ENCODE measurements around the gene SLC13A2.

The SLC13A2 gene

DNA sequence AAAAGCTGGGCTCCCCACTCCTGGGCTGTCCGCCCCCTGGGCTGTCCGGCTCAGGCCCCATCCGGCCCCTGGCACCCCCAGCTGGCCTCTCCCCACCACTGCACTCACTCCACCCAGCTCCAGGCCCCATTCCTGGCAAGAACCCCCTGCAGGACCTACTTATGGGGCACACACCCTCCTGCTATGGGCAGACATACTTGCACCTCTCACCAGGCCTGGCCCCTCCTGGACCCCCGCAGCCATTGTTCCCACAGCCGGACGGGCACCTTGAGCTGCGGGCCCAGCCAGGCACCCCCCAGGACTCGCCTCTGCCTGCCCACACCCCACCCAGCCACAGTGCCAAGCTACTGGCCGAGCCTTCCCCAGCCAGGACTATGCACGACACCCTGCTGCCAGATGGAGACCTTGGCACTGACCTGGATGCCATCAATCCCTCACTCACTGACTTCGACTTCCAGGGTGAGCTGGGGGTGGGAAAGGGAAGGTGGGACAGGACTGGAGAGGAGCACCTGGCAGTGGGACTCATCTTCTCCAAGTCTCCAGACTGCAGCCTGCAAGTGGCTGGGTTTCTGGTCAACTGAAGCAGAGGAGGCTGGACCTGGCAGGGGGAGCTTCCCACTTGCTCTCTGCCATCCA, 61.4 kb downstream of the SLC13A2 start:
- DNase-seq (ENCODE audit: low read depth in 2 of 2): no peak

GRCh38 chr17:28536532-28537218, 63.2 kb downstream of the SLC13A2 start:
- no peak for DNase-seq (ENCODE audit: low read depth in 2 of 2)

GRCh38 chr17:28537219-28537610, 63.8 kb downstream of the SLC13A2 start:
- no peak for DNase-seq (ENCODE audit: low read depth in 2 of 2)

- no peak for DNase-seq (ENCODE audit: low read depth in 2 of 2)
Measured at GRCh38 chr17:28538296-28538895, 65.0 kb downstream of the SLC13A2 start.

DNA sequence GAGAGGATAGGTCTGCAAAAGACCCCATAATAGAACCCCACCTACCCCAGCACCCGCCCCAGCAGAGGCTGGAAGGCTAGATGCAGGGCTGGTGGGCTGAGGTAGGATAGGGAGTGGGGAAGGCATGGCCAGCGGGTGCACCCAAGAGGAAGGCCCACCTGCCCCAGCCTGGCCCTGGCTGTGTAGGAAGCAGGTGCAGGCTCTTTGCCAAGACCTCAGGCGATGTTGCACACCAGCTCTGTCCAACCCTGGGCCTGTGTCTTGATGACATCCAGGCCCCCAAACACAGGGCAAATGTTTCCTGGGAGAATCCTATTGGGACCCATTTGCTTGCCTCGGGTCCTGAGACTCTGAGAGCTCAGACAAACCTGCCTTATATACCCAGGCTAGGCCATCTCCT, 66.8 kb downstream of the SLC13A2 start:
- DNase-seq (ENCODE audit: low read depth in 2 of 2): no peak

DNA sequence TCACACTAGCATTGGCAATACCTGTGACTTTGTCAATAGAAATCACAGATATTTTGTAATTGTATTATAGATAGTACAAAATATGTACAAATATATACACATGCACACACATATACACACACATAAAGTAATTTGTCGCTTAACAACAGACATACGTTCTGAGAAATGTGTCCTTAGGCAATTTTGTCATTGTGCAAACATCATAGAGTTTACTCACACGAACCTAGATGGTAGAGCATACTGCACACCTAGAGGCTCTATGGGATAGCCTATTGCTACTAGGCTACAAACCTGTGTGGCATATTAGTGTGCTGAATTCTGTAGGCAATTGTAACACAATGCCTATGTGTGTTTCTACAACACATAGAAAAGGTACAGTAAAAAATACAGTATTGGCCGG, 68.0 kb downstream of the SLC13A2 start:
- DNase-seq (ENCODE audit: low read depth in 2 of 2): no peak

GRCh38 chr17:28544402-28545140, 71.1 kb downstream of the SLC13A2 start:
- DNase-seq (ENCODE audit: low read depth in 2 of 2): no peak

- DNase-seq (ENCODE audit: low read depth in 2 of 2): no peak
Measured at GRCh38 chr17:28545141-28545503, 71.7 kb downstream of the SLC13A2 start.

GRCh38 chr17:28545787-28546415, 72.5 kb downstream of the SLC13A2 start:
- no peak for DNase-seq (ENCODE audit: low read depth in 2 of 2)

GRCh38 chr17:28547096-28547622, 73.7 kb downstream of the SLC13A2 start:
- no peak for DNase-seq (ENCODE audit: low read depth in 2 of 2)
